B cell (primary cell): ENCODE data around the gene RPL36. TPM values are rescaled to one million over a fixed set of nuclear protein-coding genes. Genes with fewer than 3 reads are reported as not detected.

Experiments used
- ATAC-seq: fragments of 200-7000 bp; cut with Tn5 transposase; one replicate; pipeline ENCODE4 v1.10.0; 2021; ENCODE audit warnings: low read depth, mild to moderate bottlenecking, moderate number of reproducible peaks, moderate library complexity
- CTCF ChIA-PET: fragments of 350-600 bp; sonication (Branson Sonifier 250); formaldehyde crosslinking; loops from one replicate; lab custom pipeline; 2021; ENCODE audit warnings: antibody characterized with exemption, inconsistent platforms; lab: Charles Lee
- POLR2A ChIA-PET: fragments of 350-600 bp; sonication (Branson Sonifier 250); formaldehyde crosslinking; loops from one replicate; lab custom pipeline; 2021; ENCODE audit warnings: antibody characterized with exemption; lab: Charles Lee
- DNase-seq: peaks from one replicate; pipeline ENCODE4 v3.0.0; 2013
- H2AFZ ChIP-seq: 2 replicates; pipeline ENCODE4 v1.6.1; 2012; ENCODE audit warnings: mild to moderate bottlenecking, low read depth, low read length; ENCODE audit not compliant: insufficient read depth, poor library complexity, severe bottlenecking
- H3K27ac ChIP-seq, 2 donors: 1 replicate in 1 of 2; 2 replicates in 1 of 2; pipeline ENCODE4 v1.5.1; 2012 to 2013; ENCODE audit warnings: low read length in 2 of 2, mild to moderate bottlenecking in 2 of 2, moderate library complexity in 1 of 2
- H3K27me3 ChIP-seq, 4 experiments: fragments of 200-600 bp in 1 of 4; sonication (generic) in 1 of 4; replicated peaks in 1 of 4; 1 replicate in 2 of 4; 2 replicates in 2 of 4; pipeline versions ENCODE4 v1.6.1 to v1.7.0; 2013 to 2016; ENCODE audit warnings: low read length in 3 of 4, mild to moderate bottlenecking in 2 of 4, mixed read lengths in 1 of 4, moderate library complexity in 1 of 4; ENCODE audit not compliant: insufficient read depth in 4 of 4, control insufficient read depth in 3 of 4; ENCODE audit errors: control extremely low read depth in 1 of 4
- H3K36me3 ChIP-seq, 2 experiments: replicated peaks in 1 of 2; 1 replicate in 1 of 2; 2 replicates in 1 of 2; pipeline versions ENCODE4 v1.6.1 to v1.7.1; 2013; ENCODE audit warnings: low read length in 1 of 2; ENCODE audit not compliant: insufficient read depth in 2 of 2, control insufficient read depth in 1 of 2; ENCODE audit errors: control extremely low read depth in 1 of 2, extremely low read depth in 1 of 2
- H3K4me1 ChIP-seq, 2 donors: fragments of 200-600 bp in 1 of 2; sonication (generic) in 1 of 2; 1 replicate in 1 of 2; 2 replicates in 1 of 2; pipeline versions ENCODE4 v1.5.1 to v1.6.1; 2013 to 2017; ENCODE audit warnings: low read length in 2 of 2; ENCODE audit not compliant: control insufficient read depth in 2 of 2, insufficient read depth in 2 of 2
- H3K4me2 ChIP-seq: replicated peaks from 2 replicates; pipeline ENCODE3; 2012; ENCODE audit warnings: mild to moderate bottlenecking, low read depth, low read length; ENCODE audit not compliant: poor library complexity, severe bottlenecking
- H3K4me3 ChIP-seq, 5 experiments: fragments of 200-600 bp in 1 of 5; sonication (generic) in 1 of 5; 1 replicate in 3 of 5; 2 replicates in 2 of 5; pipeline versions ENCODE4 v1.5.1 to v1.7.0; 2011 to 2016; ENCODE audit warnings: low read length in 4 of 5, mild to moderate bottlenecking in 4 of 5, low read depth in 2 of 5, control low read depth in 1 of 5, moderate library complexity in 1 of 5; ENCODE audit not compliant: insufficient read depth in 1 of 5; ENCODE audit errors: control extremely low read depth in 1 of 5, extremely low read depth in 1 of 5
- H3K79me2 ChIP-seq: fragments of 200-600 bp; sonication (generic); one replicate; pipeline ENCODE4 v1.6.0; 2016; ENCODE audit warnings: low read length; ENCODE audit not compliant: control insufficient read depth, insufficient read depth
- H3K9ac ChIP-seq: fragments of 200-600 bp; sonication (generic); 2 replicates; pipeline ENCODE4 v1.6.1; 2017; ENCODE audit warnings: mild to moderate bottlenecking, low read length, moderate library complexity
- H3K9me3 ChIP-seq, 3 donors: one replicate each; pipeline versions ENCODE4 v1.6.1 to v1.7.1; 2013; ENCODE audit warnings: low read length in 2 of 3; ENCODE audit not compliant: control insufficient read depth in 2 of 3, insufficient read depth in 1 of 3; ENCODE audit errors: control extremely low read depth in 1 of 3
- H4K20me1 ChIP-seq: 2 replicates; pipeline ENCODE4 v1.6.0; 2012; ENCODE audit warnings: mild to moderate bottlenecking, low read length; ENCODE audit not compliant: insufficient read depth, control insufficient read depth, poor library complexity, severe bottlenecking
- H3K27ac Mint-ChIP-seq: one replicate; pipeline ENCODE4 v1.8.0; 2021; ENCODE audit warnings: mixed read lengths
- H3K27me3 Mint-ChIP-seq: one replicate; pipeline ENCODE4 v1.8.0; 2021; ENCODE audit warnings: mixed read lengths
- H3K4me1 Mint-ChIP-seq: one replicate; pipeline ENCODE4 v1.8.0; 2021; ENCODE audit warnings: mixed read lengths
- H3K4me3 Mint-ChIP-seq: one replicate; pipeline ENCODE4 v1.8.0; 2021; ENCODE audit warnings: mixed read lengths
- H3K9me3 Mint-ChIP-seq: one replicate; pipeline ENCODE4 v1.8.0; 2022; ENCODE audit warnings: mixed read lengths; ENCODE audit not compliant: insufficient read depth
- EZH2 ChIP-seq: IDR thresholded peaks from 2 replicates; pipeline ENCODE4 v1.6.1; 2012; ENCODE audit warnings: borderline replicate concordance, low read depth, mild to moderate bottlenecking, moderate library complexity, low read length; ENCODE audit not compliant: insufficient read depth, poor library complexity, severe bottlenecking
- WGBS: methylation state at CpG from one replicate; pipeline ENCODE4 v1.1.5; 2013; ENCODE audit warnings: missing lambda C conversion rate; ENCODE audit not compliant: insufficient coverage; 5-methylcytosine and 5-hydroxymethylcytosine counted together
- intact Hi-C: fragments of 100-400 bp; cut with micrococcal nuclease; formaldehyde crosslinking; loops from one replicate; pipeline ENCODE4 v1.10.0; 2022
- polyA plus RNA-seq: library from polyadenylated mRNA; depleted of rRNA; stranded (reverse); fragments of >200 nt; gene quantifications from 2 replicates; pipeline ENCODE4 v1.2.3, GENCODE V29; 2012
- total RNA-seq, 2 donors: library from RNA; stranded (reverse); fragments of 120-200 nt in 1 of 2; gene quantifications; 1 replicate in 1 of 2; 2 replicates in 1 of 2; pipeline versions ENCODE4 v1.2.3 to v1.2.4, GENCODE V29; 2013 to 2022
- TF ChIP-seq, protein P1 (sequence below): fragments of 200-600 bp; IDR thresholded peaks from one replicate; pipeline ENCODE4 v1.8.0; 2022; ENCODE audit warnings: antibody characterized with exemption, mild to moderate bottlenecking

The RPL36 gene
- total and polyA plus RNA-seq, 2 donors (not counting 1 experiment from before 2014, with no cell fraction given): 899 to 983 TPM

DNA sequence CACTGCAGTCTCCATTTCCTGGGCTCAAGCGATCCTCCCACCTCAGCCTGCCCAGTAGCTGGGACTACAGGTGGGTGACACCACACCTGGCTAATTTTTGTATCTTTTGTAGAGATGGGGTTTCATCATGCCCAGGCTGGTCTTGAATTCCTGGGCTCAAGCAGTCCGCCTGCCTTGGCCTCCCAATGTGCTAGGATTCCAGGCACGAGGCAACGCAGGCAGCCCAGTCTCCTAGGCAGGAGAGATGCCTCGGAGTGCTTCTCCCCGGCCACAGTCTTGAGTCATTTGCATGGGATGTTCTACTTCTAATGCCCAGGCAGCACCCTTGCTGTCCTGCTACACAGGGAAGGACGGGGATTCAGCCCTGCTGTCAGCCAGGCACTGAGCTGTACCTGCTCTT, 18.5 kb upstream of the RPL36 start:
- Histone ChIP-seq H4K20me1 (peaks cover 11% of the 10 kb centered on the region), H3K9me3 (peaks cover 0 to 3% (median 0%) of the 10 kb centered on the region in 3 donors), H3K4me2 (no peak overlapping the region), H3K4me3 (no peak overlapping the region), H2AFZ (no peak overlapping the region), H3K79me2 (no peaks in the 10 kb centered on the region), H3K4me1 (no peaks in the 10 kb centered on the region), H3K36me3 (peaks cover 0 to 27% of the 10 kb centered on the region in 2 experiments), H3K27me3 (no peaks in the 10 kb centered on the region), H3K9ac (no peak overlapping the region), H3K27ac (no peak overlapping the region)
- peak overlapping the region; percentile 26 for H3K27ac Mint-ChIP-seq
- no peak for TF ChIP-seq EZH2
- TF ChIP-seq, protein P1, sequence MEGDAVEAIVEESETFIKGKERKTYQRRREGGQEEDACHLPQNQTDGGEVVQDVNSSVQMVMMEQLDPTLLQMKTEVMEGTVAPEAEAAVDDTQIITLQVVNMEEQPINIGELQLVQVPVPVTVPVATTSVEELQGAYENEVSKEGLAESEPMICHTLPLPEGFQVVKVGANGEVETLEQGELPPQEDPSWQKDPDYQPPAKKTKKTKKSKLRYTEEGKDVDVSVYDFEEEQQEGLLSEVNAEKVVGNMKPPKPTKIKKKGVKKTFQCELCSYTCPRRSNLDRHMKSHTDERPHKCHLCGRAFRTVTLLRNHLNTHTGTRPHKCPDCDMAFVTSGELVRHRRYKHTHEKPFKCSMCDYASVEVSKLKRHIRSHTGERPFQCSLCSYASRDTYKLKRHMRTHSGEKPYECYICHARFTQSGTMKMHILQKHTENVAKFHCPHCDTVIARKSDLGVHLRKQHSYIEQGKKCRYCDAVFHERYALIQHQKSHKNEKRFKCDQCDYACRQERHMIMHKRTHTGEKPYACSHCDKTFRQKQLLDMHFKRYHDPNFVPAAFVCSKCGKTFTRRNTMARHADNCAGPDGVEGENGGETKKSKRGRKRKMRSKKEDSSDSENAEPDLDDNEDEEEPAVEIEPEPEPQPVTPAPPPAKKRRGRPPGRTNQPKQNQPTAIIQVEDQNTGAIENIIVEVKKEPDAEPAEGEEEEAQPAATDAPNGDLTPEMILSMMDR: no peak
- H3K9me3 Mint-ChIP-seq: no peaks in the 10 kb centered on the region
- DNase-seq: no peak
- intact Hi-C loops: no loop called here
- no peak for ATAC-seq
- no peaks in the 10 kb centered on the region for H3K4me1 Mint-ChIP-seq
- POLR2A ChIA-PET: interaction anchor here (0.6 kb wide), 1 partner anchor 59 kb away, joined by 7 read pairs; no protein-coding TSS in a partner anchor
- WGBS: 100% methylated on average over 6 of the region's 7 CpGs
- H3K27me3 Mint-ChIP-seq: no peaks in the 10 kb centered on the region
- H3K4me3 Mint-ChIP-seq: no peak overlapping the region
- CTCF ChIA-PET: no interaction called here

DNA sequence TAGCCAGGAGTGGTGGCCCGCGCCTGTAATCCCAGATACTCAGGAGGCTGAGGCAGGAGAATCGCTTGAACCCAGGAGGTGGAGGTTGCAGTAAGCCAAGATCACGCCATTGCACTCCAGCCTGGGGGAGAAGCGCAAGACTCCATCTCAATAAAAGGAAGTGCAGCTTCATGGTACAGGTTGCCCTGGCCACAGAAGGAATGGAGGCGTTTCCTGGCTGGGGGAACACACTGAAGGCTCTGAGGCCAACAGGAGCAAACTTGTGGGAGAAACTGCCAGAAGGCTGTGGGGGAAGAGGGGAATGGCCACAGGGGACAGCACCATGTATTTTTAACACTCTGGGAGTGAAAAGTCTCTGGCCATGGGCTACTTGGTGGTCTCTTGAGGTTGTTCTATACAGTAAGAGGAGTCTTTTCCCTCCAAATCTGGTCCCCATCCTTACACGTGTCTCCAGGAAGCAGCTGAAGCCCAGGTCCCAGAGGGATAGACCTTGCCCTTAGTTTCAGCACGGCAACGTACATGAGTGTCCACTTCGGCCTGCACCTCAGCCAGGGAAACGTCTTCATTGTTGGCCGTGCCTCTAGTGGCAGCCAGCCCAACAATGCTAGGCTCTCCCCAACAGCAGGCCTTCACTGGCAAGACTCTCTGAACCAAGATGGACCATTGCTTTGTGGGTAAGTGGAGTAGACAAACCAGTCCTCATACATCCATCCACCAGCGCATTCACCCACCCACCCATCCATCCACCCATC, 17.2 kb upstream of the RPL36 start:
- no peak for TF ChIP-seq EZH2
- TF ChIP-seq, protein P1: no peak
- Histone ChIP-seq H3K36me3 (peaks cover 0 to 14% of the 10 kb centered on the region in 2 experiments), H3K27ac (no peak overlapping the region), H3K79me2 (no peaks in the 10 kb centered on the region), H3K9me3 (peaks cover 0 to 1% (median 0%) of the 10 kb centered on the region in 3 donors), H3K4me2 (no peak overlapping the region), H3K27me3 (no peaks in the 10 kb centered on the region), H4K20me1 (no peaks in the 10 kb centered on the region), H2AFZ (no peak overlapping the region), H3K9ac (no peak overlapping the region), H3K4me3 (no peak overlapping the region), H3K4me1 (no peaks in the 10 kb centered on the region)
- CTCF ChIA-PET: no interaction called here
- no peaks in the 10 kb centered on the region for H3K27me3 Mint-ChIP-seq
- POLR2A ChIA-PET: no interaction called here
- ATAC-seq: no peak
- no peak overlapping the region for H3K27ac Mint-ChIP-seq
- no peak for DNase-seq
- H3K4me3 Mint-ChIP-seq: no peak overlapping the region
- H3K4me1 Mint-ChIP-seq: no peaks in the 10 kb centered on the region
- intact Hi-C loops: no loop called here
- 95% methylated on average over 8 of the region's 13 CpGs for WGBS
- H3K9me3 Mint-ChIP-seq: no peaks in the 10 kb centered on the region
